Right lobe of liver (tissue), 6 donors: ENCODE data around the gene CNNM1. TPM values are rescaled to one million over a fixed set of nuclear protein-coding genes. Genes with fewer than 3 reads are reported as not detected.
A peak's percentile ranks its signal among the peaks of the same experiment; 100 is the strongest.

Experiments
- ATAC-seq, 4 donors: fragments of 200-7000 bp; cut with Tn5 transposase; one replicate each; pipeline ENCODE4 v1.9.1; 2020; ENCODE audit warnings: mild to moderate bottlenecking in 4 of 4, moderate library complexity in 4 of 4
- DNase-seq, 3 donors: peaks; one replicate each; pipeline ENCODE4 v3.0.0-alpha.2; 2020
- H3K27ac ChIP-seq, 3 donors: fragments of 200-600 bp; one replicate each; pipeline ENCODE4 v1.8.0; 2022
- H3K27me3 ChIP-seq, 2 donors: fragments of 200-600 bp; one replicate each; pipeline ENCODE4 v1.8.0; 2022
- H3K36me3 ChIP-seq, 4 donors: fragments of 200-600 bp; sonication (generic) in 1 of 4; one replicate each; pipeline versions ENCODE4 v1.5.1 to v1.8.0; 2017 to 2022; ENCODE audit warnings: control low read depth in 1 of 4
- H3K4me1 ChIP-seq, 4 donors: fragments of 200-600 bp; sonication (generic) in 1 of 4; one replicate each; pipeline versions ENCODE4 v1.5.1 to v1.8.0; 2017 to 2022; ENCODE audit warnings: control low read depth in 1 of 4
- H3K4me3 ChIP-seq, 3 donors: fragments of 200-600 bp; one replicate each; pipeline ENCODE4 v1.8.0; 2022
- H3K9me3 ChIP-seq, 4 donors: fragments of 200-600 bp; sonication (generic) in 1 of 4; one replicate each; pipeline versions ENCODE4 v1.5.1 to v1.8.0; 2017 to 2022; ENCODE audit warnings: control low read depth in 1 of 4
- POLR2A ChIP-seq: fragments of 450-650 bp; IDR thresholded peaks from one replicate; pipeline ENCODE4 v1.6.1; 2017; ENCODE audit warnings: antibody characterized with exemption, mild to moderate bottlenecking
- WGBS: methylation state at CpG from one replicate; pipeline ENCODE4 v1.1.6; 2018; ENCODE audit warnings: low coverage, low lambda C conversion rate; ENCODE audit not compliant: insufficient coverage; ENCODE audit errors: missing lambda C conversion rate; 5-methylcytosine and 5-hydroxymethylcytosine counted together
- intact Hi-C, 2 donors: fragments of 100-400 bp; cut with DNase I; formaldehyde crosslinking; loops; one replicate each; pipeline versions ENCODE4 v1.11.2 to v1.14.1; 2022
- total RNA-seq, 6 experiments: library from RNA; depleted of rRNA in 2 of 6; stranded (reverse); fragments of >200 nt in 2 of 6; fragmentation: NEBNext Ultra II Directional in 3 of 6; extraction: Animal tissue kit (Norgen Biotek cat#: 25700) in 3 of 6; gene quantifications; one replicate each; pipeline versions ENCODE4 v1.1.0 to v1.2.4, GENCODE V29; 2016 to 2023
- TF ChIP-seq, protein P1 (sequence below), 4 donors: fragments of 200-600 bp in 3 of 4; fragments of 450-650 bp in 1 of 4; IDR thresholded peaks; one replicate each; pipeline versions ENCODE4 v1.5.1 to v1.8.0; 2016 to 2022; ENCODE audit warnings: antibody characterized with exemption in 4 of 4, mild to moderate bottlenecking in 2 of 4
- donor health status: DM: no; HTN: yes; CAD: no.
- donor health status: DM: no; HTN: no; CAD: no.
- donor health status: DM: no; HTN: no; CAD: no.
- donor health status: DM: no; HTN: yes; CAD: no.
- donor health status: DM: no; HTN: yes; CAD: no.

CNNM1 gene
- total RNA-seq, 6 experiments from 2014 or later, result 0.12 to 0.40 (median 0.20) TPM

DNA sequence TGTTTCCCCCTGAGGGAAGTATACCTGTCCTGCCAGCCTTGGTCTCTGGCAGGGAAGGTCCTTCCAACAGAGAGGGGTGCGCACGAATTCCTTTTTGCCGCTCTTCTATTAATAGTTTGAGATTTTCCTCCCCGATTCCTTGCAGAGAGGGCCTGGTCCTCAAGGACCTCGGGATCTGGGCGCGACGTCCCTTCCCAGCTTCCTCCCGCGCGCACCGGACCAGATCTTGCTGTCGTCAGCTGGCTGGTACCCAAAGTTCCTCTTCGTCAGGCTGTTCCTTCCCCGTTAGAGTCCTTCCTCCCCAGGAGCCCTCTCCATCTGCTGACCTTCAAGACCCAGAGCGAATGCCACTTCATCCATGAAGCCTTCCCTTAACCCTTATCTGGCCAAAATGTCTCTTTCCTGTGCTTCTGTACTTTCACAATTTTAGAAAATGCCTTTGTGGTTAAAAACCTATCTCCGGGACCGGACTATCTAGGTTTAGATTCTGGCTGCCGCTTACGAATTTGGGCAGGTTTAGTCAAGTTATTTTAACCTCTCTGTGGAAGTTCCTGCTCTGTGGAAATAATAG lies 102.1 kb downstream of the CNNM1 start:
- Histone ChIP-seq H3K4me1 (peaks cover 2 to 27% (median 3%) of the 10 kb centered on the region in 4 donors), H3K4me3 (peak overlapping the region; percentile 84 to 89 (median 88)), H3K27ac (peak overlapping the region; percentile 94 to 97 (median 95)), H3K27me3 (no peaks in the 10 kb centered on the region), H3K9me3 (no peaks in the 10 kb centered on the region), H3K36me3 (no peaks in the 10 kb centered on the region)
- ATAC-seq (peak; percentile 26 to 47 (median 34)), DNase-seq (peak; percentile 83 to 87 (median 84))
- intact Hi-C loops, result no loop called here
- WGBS, result under 1% methylated on average over 10 of the region's 20 CpGs
- TF ChIP-seq, protein P1, sequence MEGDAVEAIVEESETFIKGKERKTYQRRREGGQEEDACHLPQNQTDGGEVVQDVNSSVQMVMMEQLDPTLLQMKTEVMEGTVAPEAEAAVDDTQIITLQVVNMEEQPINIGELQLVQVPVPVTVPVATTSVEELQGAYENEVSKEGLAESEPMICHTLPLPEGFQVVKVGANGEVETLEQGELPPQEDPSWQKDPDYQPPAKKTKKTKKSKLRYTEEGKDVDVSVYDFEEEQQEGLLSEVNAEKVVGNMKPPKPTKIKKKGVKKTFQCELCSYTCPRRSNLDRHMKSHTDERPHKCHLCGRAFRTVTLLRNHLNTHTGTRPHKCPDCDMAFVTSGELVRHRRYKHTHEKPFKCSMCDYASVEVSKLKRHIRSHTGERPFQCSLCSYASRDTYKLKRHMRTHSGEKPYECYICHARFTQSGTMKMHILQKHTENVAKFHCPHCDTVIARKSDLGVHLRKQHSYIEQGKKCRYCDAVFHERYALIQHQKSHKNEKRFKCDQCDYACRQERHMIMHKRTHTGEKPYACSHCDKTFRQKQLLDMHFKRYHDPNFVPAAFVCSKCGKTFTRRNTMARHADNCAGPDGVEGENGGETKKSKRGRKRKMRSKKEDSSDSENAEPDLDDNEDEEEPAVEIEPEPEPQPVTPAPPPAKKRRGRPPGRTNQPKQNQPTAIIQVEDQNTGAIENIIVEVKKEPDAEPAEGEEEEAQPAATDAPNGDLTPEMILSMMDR (IDR thresholded peaks at IDR 0.05), result no peak
- no peak for TF ChIP-seq POLR2A

DNA sequence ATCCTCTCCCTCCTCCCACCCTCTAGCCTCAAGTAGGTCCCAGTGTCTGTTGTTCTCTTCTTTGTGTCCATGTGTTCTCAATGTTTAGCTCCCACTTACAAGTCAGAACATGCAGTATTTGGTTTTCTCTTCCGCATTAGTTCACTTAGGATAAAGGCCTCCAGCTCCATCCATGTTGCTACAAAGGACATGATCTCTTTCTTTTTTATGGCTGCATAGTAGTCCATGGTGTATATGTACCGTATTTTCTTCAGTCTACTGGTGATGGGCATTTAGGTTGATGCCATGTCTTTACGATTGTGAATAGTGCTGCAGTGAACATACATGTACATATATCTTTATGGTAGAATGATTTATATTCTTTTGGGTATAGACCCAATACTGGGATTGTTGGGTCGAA lies 102.9 kb downstream of the CNNM1 start:
- H3K9me3 ChIP-seq, result no peaks in the 10 kb centered on the region
- intact Hi-C loops, result no loop called here
- no peak for TF ChIP-seq POLR2A
- TF ChIP-seq, protein P1 (IDR thresholded peaks at IDR 0.05), result no peak
- H3K27me3 ChIP-seq, result no peaks in the 10 kb centered on the region
- DNase-seq (no peak), ATAC-seq (no peak)
- H3K4me1 ChIP-seq, result peaks cover 0 to 25% (median 3%) of the 10 kb centered on the region in 4 donors
- H3K4me3 ChIP-seq, result peak overlapping the region in 2 of 3 donors; percentile 84 to 88
- no peaks in the 10 kb centered on the region for H3K36me3 ChIP-seq
- peak overlapping the region; percentile 94 to 97 (median 95) for H3K27ac ChIP-seq
- 89% methylated on average over 4 of the region's 4 CpGs for WGBS

DNA sequence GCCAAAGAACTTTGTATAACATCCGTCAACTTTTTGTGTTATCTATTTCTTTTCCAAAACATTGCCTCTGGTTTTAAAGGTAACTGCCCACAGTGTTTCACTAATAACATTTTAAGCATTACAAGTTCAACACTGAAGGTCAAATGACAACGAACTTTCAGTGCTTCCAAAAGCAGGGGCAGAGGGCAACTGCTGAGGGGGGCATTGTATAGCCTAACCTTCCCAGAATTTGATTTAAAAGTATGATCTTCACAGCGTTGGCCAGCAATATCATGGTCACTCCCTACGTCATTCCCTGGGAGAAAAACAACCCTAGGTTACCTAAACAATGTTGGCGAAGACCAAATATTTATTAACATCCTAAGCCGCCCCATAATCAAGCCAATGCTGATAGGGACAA lies 103.7 kb downstream of the CNNM1 start:
- Histone ChIP-seq H3K27me3 (no peaks in the 10 kb centered on the region), H3K27ac (peak overlapping the region; percentile 17 to 97 (median 94)), H3K4me3 (no peak overlapping the region), H3K9me3 (no peaks in the 10 kb centered on the region), H3K36me3 (no peaks in the 10 kb centered on the region), H3K4me1 (peaks cover 0 to 25% (median 3%) of the 10 kb centered on the region in 4 donors)
- DNase-seq (peak in 1 of 3 donors; percentile 32), ATAC-seq (peak in 2 of 4 donors; percentile 9 to 15)
- intact Hi-C loops, result no loop called here
- WGBS, result 40% methylated on average over 6 of the region's 6 CpGs
- no peak for TF ChIP-seq POLR2A
- TF ChIP-seq, protein P1 (IDR thresholded peaks at IDR 0.05), result no peak

DNA sequence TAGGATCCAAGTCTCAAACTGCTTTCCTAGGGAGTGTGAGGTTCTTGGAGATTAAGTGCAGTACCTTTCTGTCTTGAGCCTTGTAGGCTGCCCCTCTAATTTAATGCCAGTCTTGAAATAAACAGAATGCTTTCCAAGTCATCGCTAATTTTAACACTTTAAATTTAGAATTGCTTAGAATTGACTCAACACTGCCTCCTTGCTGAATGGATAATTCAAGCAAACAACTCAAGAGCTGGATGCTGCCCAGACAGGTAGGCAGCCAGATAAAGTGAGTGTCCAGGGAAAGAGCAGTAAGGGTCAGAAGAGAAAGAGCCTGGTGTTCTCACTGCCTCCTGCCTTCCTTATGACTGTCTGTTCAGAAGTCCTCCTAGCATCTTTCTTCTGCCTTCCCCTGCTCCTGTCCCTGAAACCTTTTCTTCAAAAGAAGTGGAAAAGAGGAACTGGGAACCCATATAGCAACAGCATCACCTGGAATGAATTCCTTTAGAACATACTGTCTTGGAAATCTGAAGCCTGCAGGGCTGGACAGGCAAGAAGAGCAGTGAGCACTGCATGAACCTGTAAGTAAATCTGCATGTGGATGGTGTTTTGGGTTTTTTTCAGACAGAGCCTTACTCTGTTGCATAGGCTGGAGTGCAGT lies 104.3 kb downstream of the CNNM1 start:
- TF ChIP-seq, protein P1 (IDR thresholded peaks at IDR 0.05), result peak; percentile 32 to 60 (median 58)
- TF ChIP-seq POLR2A, result no peak
- Histone ChIP-seq H3K27ac (peak overlapping the region; percentile 17 to 97 (median 94)), H3K9me3 (no peaks in the 10 kb centered on the region), H3K36me3 (no peaks in the 10 kb centered on the region), H3K4me1 (peaks cover 0 to 25% (median 3%) of the 10 kb centered on the region in 4 donors), H3K27me3 (no peaks in the 10 kb centered on the region), H3K4me3 (no peak overlapping the region)
- WGBS, result 0% methylated on average over 1 of the region's 1 CpG
- ATAC-seq (peak in 3 of 4 donors; percentile 4 to 19 (median 14)), DNase-seq (no peak)
- intact Hi-C loops, result no loop called here
